Neuron (in vitro differentiated cells): ENCODE results near the gene CRK.
A peak's percentile ranks its signal among the peaks of the same experiment; 100 is the strongest.
"Not testable (repeated sequence)": the region's sequence is repeated elsewhere in the genome, so short reads cannot be mapped to it uniquely, and the experiment has no call there.

Experiments used
- H2AFZ ChIP-seq: one replicate; pipeline ENCODE4 v1.6.1; 2013; ENCODE audit warnings: low read depth, mild to moderate bottlenecking, inconsistent platforms, low read length, moderate library complexity
- H3K27me3 ChIP-seq: one replicate; pipeline ENCODE4 v1.6.1; 2013; ENCODE audit warnings: low read length; ENCODE audit not compliant: insufficient read depth
- H3K36me3 ChIP-seq: one replicate; pipeline ENCODE4 v1.6.1; 2013; ENCODE audit warnings: low read length; ENCODE audit not compliant: insufficient read depth
- H3K4me1 ChIP-seq: one replicate; pipeline ENCODE4 v1.6.1; 2013; ENCODE audit warnings: low read length; ENCODE audit not compliant: insufficient read depth
- H3K4me3 ChIP-seq: 2 replicates; pipeline ENCODE4 v1.5.1; 2013; ENCODE audit warnings: mild to moderate bottlenecking, low read length, moderate library complexity
- H3K9me3 ChIP-seq: one replicate; pipeline ENCODE4 v1.6.1; 2013; ENCODE audit warnings: low read length

CRK gene

GRCh38 chr17:1467898-1468492, 12.0 kb upstream of the CRK start:
- no peaks in the 10 kb centered on the region for H3K9me3 ChIP-seq
- H3K4me3 ChIP-seq: no peak overlapping the region
- no peaks in the 10 kb centered on the region for H3K4me1 ChIP-seq
- peaks cover 25% of the 10 kb centered on the region for H3K36me3 ChIP-seq
- H3K27me3 ChIP-seq: no peaks in the 10 kb centered on the region
- no peak overlapping the region for H2AFZ ChIP-seq

DNA sequence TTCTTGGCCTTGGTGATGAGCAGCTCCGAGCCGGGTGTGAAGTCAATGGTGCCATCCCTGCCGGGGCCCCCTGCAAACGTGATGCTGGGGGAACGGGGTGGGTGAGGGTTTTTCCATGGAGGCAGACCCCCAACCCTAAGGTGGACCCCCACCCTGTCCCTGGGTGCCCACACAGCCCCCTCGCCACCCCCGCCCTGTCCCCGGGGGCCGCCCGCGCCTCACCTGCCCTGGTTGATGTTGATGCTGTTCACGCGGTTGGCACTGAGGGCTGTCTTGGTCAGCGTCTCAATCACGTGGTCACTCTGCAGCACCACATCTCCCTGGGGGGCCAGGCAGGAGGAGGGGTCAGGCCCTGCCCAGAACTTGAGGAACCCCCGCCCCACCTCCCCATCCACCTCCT, 11.2 kb upstream of the CRK start:
- H3K36me3 ChIP-seq: peaks cover 25% of the 10 kb centered on the region
- no peak overlapping the region for H2AFZ ChIP-seq

DNA sequence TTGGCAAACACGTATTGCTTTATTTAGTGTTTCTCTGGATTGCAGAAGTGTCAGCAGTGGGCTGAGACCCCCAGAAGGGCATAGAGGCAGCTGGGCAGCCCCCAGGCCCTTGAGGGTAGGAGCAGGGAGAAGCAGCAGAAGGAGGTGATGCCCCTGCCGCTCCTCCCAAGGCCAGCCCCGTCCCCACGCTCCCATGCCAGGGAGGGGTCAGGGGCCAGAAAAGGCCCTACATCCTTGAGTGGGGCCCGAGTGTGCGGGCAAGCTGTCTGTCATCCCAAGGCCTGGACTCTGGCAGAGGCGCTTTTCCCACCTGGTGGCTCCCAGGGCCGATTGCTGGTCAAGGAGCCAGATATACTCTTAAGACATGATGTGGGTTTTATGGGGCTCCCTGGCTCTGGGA, 8.2 kb upstream of the CRK start:
- Histone ChIP-seq H3K36me3 (peaks cover 12% of the 10 kb centered on the region), H3K9me3 (no peaks in the 10 kb centered on the region), H3K4me3 (no peak overlapping the region), H3K27me3 (no peaks in the 10 kb centered on the region), H3K4me1 (no peaks in the 10 kb centered on the region), H2AFZ (no peak overlapping the region)

More for the DNA sequence above, 11.2 kb upstream of the CRK start:
- no peaks in the 10 kb centered on the region for H3K4me1 ChIP-seq
- no peak overlapping the region for H3K4me3 ChIP-seq
- no peaks in the 10 kb centered on the region for H3K9me3 ChIP-seq
- no peaks in the 10 kb centered on the region for H3K27me3 ChIP-seq

- no peak overlapping the region for H2AFZ ChIP-seq
- H3K4me1 ChIP-seq: no peaks in the 10 kb centered on the region
- H3K4me3 ChIP-seq: no peak overlapping the region
- H3K27me3 ChIP-seq: no peaks in the 10 kb centered on the region
- peaks cover 5% of the 10 kb centered on the region for H3K36me3 ChIP-seq
- no peaks in the 10 kb centered on the region for H3K9me3 ChIP-seq
Measured at GRCh38 chr17:1462164-1463112, 6.4 kb upstream of the CRK start.

GRCh38 chr17:1461198-1461944, 5.3 kb upstream of the CRK start:
- H3K36me3 ChIP-seq: peaks cover 5% of the 10 kb centered on the region
- H3K27me3 ChIP-seq: no peaks in the 10 kb centered on the region
- no peaks in the 10 kb centered on the region for H3K9me3 ChIP-seq
- no peaks in the 10 kb centered on the region for H3K4me1 ChIP-seq
- no peak overlapping the region for H2AFZ ChIP-seq
- H3K4me3 ChIP-seq: no peak overlapping the region

DNA sequence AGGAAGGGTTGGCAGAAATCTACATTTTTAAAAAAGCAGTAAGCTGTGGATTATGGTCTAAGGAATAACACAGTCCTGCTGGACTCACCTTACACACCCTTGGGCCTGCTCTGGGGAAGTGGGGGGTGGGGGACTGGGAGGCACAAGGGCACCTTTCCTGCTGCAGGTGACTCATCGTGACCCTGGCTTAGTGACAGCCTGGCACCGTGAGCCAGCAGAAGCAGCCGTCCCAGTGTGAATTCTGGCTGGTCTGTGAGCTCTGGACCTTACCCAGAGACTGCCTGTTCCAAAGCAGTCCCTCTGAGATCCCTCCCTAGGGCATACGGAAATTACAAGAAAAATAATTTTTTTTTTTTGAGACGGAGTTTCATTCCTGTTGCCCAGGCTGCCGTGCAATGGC, 4.2 kb upstream of the CRK start:
- Histone ChIP-seq H3K4me3 (no peak overlapping the region), H3K27me3 (no peaks in the 10 kb centered on the region), H3K9me3 (no peaks in the 10 kb centered on the region), H3K36me3 (no peaks in the 10 kb centered on the region), H2AFZ (no peak overlapping the region), H3K4me1 (no peaks in the 10 kb centered on the region)

- peaks cover 2% of the 10 kb centered on the region for H3K9me3 ChIP-seq
- peaks cover 10% of the 10 kb centered on the region for H3K4me1 ChIP-seq
- peaks cover 15% of the 10 kb centered on the region for H3K36me3 ChIP-seq
- H3K27me3 ChIP-seq: no peaks in the 10 kb centered on the region
- H3K4me3 ChIP-seq: peak overlapping the region; percentile 99
- peak overlapping the region; percentile 59 for H2AFZ ChIP-seq
Measured at GRCh38 chr17:1455291-1455796, 688 bp downstream of the CRK start.

GRCh38 chr17:1454541-1454940, 1.5 kb downstream of the CRK start:
- Histone ChIP-seq H3K4me1 (peaks cover 10% of the 10 kb centered on the region), H2AFZ (no peak overlapping the region), H3K4me3 (peak overlapping the region; percentile 99), H3K27me3 (no peaks in the 10 kb centered on the region), H3K36me3 (peaks cover 15% of the 10 kb centered on the region), H3K9me3 (peaks cover 2% of the 10 kb centered on the region)

- H3K36me3 ChIP-seq: peaks cover 18% of the 10 kb centered on the region
- H3K4me3 ChIP-seq, H3K27me3 ChIP-seq, H3K9me3 ChIP-seq, H2AFZ ChIP-seq: not testable (repeated sequence)
- H3K4me1 ChIP-seq: peaks cover 10% of the 10 kb centered on the region
Measured at GRCh38 chr17:1453694-1454093, 2.3 kb downstream of the CRK start.

DNA sequence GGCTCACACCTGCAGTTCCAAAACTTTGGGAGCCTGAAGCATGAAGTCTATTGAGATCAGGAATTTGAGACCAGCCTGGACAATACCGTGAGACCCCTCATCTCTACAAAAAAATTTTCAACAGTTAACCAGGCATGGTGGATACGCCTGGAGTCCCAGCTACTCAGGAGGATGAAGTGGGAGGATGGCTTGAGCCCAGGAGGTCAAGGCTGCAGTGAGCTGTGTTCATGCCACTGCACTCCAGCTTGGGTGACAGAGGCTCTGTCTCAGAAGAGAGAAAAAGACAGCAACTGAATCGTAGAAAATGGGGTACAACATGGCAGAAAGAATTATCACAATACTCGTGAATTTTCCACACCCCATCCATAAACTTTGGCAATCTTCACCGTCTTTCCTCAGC, 3.2 kb downstream of the CRK start:
- Histone ChIP-seq H3K4me3 (no peak overlapping the region), H3K4me1 (peaks cover 10% of the 10 kb centered on the region), H3K9me3 (peaks cover 5% of the 10 kb centered on the region), H2AFZ (no peak overlapping the region), H3K36me3 (peaks cover 18% of the 10 kb centered on the region), H3K27me3 (no peaks in the 10 kb centered on the region)

DNA sequence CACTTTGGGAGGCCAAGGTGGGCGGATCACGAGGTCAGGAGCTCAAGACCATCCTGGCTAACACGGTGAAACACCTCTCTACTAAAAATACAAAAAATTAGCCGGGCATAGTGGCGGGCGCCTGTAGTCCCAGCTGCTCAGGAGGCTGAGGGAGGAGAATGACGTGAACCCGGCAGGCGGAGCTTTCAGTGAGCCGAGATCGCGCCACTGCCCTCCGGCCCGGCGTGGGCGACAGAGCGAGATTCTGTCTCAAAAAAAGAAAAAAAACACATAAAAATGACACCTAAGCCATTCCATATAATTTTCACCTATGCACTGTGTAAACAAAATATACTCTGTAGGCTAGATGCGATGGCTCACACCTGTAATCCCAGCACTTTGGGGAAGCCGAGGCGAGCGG, 5.8 kb downstream of the CRK start:
- H2AFZ ChIP-seq, H3K9me3 ChIP-seq, H3K27me3 ChIP-seq, H3K4me3 ChIP-seq: not testable (repeated sequence)
- H3K36me3 ChIP-seq: peaks cover 20% of the 10 kb centered on the region
- peaks cover 10% of the 10 kb centered on the region for H3K4me1 ChIP-seq

DNA sequence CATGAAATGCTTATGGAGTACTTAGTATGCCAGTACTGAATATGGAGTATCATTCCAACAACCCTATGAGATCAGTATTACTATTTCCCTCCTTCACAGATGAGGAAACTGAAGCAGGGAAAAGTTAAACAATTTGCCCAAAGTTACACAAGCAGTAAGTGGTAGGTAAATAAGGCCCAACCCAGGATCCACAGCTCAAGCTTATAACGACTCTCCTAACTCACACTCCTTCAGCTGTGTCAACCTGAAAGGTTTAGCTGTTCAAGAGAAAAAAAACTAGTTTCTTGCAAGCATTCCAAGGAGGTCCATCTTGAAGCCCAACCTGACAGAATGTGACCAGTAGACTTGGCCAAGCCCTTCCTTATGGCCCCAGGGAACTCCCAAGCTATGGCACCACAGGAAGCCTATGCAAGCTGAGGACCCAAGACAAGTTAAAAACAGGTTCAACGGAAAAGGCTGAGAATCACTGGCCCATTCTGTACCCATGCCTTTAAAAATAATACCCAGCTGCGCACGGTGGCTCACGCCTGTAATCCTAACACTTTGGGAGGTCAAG, 6.5 kb downstream of the CRK start:
- peaks cover 9% of the 10 kb centered on the region for H3K9me3 ChIP-seq
- H3K4me3 ChIP-seq: no peak overlapping the region
- peaks cover 17% of the 10 kb centered on the region for H3K36me3 ChIP-seq
- no peak overlapping the region for H2AFZ ChIP-seq
- no peaks in the 10 kb centered on the region for H3K27me3 ChIP-seq
- peaks cover 5% of the 10 kb centered on the region for H3K4me1 ChIP-seq

DNA sequence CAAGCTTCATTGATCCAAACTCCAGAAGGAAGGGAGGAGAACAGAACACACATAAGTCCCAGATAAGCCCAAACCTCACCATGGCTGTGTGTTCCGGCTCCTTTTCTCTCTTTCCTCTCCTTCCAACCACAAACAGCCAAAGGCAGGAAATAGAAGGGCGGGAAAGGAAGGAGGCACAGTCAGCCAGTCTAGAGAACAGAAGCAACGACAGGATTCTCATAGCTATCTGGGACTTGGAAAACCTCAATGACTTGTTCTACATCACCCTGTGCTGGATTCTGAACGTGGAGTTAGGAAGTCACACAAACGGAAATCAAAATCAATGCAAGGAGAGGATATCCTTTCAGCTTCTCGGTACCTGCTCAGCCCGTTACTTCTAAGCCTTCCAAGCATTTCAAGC, 9.0 kb downstream of the CRK start:
- Histone ChIP-seq H3K36me3 (peaks cover 5% of the 10 kb centered on the region), H3K4me1 (no peaks in the 10 kb centered on the region), H3K27me3 (no peaks in the 10 kb centered on the region), H3K4me3 (no peak overlapping the region), H3K9me3 (peaks cover 9% of the 10 kb centered on the region), H2AFZ (no peak overlapping the region)
